HepG2 (cell line): ENCODE results near the gene GSC. TPM values are rescaled to one million over a fixed set of nuclear protein-coding genes. Genes with fewer than 3 reads are reported as not detected.

ENCODE experiments used
- ATAC-seq: fragments of 200-7000 bp; cut with Tn5 transposase; 3 replicates; pipeline ENCODE4 v1.9.1; 2020; ENCODE audit warnings: mild to moderate bottlenecking, moderate library complexity
- BruUV-seq: library from RNA; stranded (reverse); fragments of 400-500 nt; replicated peaks from 2 replicates; lab custom pipeline; 2021; lab: Mats Ljungman, UMichigan
- CTCF ChIA-PET: fragments of 300-600 bp; formaldehyde crosslinking; extraction: SDS; loops from one replicate; lab custom pipeline; 2021; ENCODE audit warnings: low total read pairs, inconsistent platforms, low intra/inter-chr PET ratio; lab: Yijun Ruan, JAX
- POLR2A ChIA-PET: fragments of 350-600 bp; sonication (Branson Sonifier 250); formaldehyde crosslinking; loops from one replicate; lab custom pipeline; 2020; ENCODE audit warnings: antibody characterized with exemption, inconsistent platforms; lab: Yijun Ruan, JAX
- DNase-seq: peaks from one replicate; pipeline ENCODE4 v3.0.0-alpha.2; 2015; ENCODE audit warnings: low spot score
- FAIRE-seq: peaks from 3 replicates; lab custom pipeline; 2011; peaks lifted over from hg19 to GRCh38; lab: Jason Lieb, UNC
- H2AFZ ChIP-seq: one replicate; pipeline ENCODE4 v1.6.1; 2011; ENCODE audit warnings: low read length, inconsistent platforms
- H3K27ac ChIP-seq: fragments of 300-600 bp; 3 replicates; pipeline ENCODE4 v1.8.0; 2011; ENCODE audit warnings: mixed run types, mild to moderate bottlenecking, mixed read lengths, low read length, inconsistent platforms; ENCODE audit not compliant: insufficient read depth; ENCODE audit errors: extremely low read length
- H3K27me3 ChIP-seq, 2 experiments: fragments of 200-600 bp in 1 of 2; 2 replicates in 1 of 2; 3 replicates in 1 of 2; pipeline versions ENCODE4 v1.6.0 to v1.8.0; 2011; ENCODE audit warnings: low read length in 2 of 2, mild to moderate bottlenecking in 2 of 2, moderate library complexity in 2 of 2, inconsistent platforms in 1 of 2; ENCODE audit not compliant: insufficient read depth in 2 of 2, control insufficient read depth in 1 of 2
- H3K36me3 ChIP-seq, 2 experiments: fragments of 200-600 bp in 1 of 2; replicated peaks in 1 of 2; 2 replicates in 1 of 2; 3 replicates in 1 of 2; pipeline versions ENCODE4 v1.5.1 to v1.8.0; 2011; ENCODE audit warnings: low read length in 2 of 2, inconsistent platforms in 1 of 2; ENCODE audit not compliant: insufficient read depth in 2 of 2, control insufficient read depth in 1 of 2
- H3K4me1 ChIP-seq: 2 replicates; pipeline ENCODE4 v1.5.1; 2012; ENCODE audit warnings: low read length, inconsistent platforms; ENCODE audit not compliant: insufficient read depth
- H3K4me2 ChIP-seq: 2 replicates; pipeline ENCODE4 v1.6.0; 2011; ENCODE audit warnings: low read depth, low read length, inconsistent platforms
- H3K4me3 ChIP-seq, 3 experiments: fragments of 200-600 bp in 1 of 3; sonication (generic), shearing (Covaris generic) in 1 of 3; replicated peaks in 1 of 3; 2 replicates each; pipeline ENCODE4 v1.5.1; 2011 to 2016; ENCODE audit warnings: low read length in 3 of 3, inconsistent platforms in 2 of 3, low read depth in 2 of 3, mild to moderate bottlenecking in 2 of 3, control low read depth in 1 of 3, mixed read lengths in 1 of 3; ENCODE audit not compliant: insufficient read depth in 1 of 3
- H3K79me2 ChIP-seq: one replicate; pipeline ENCODE4 v1.6.1; 2011; ENCODE audit warnings: low read length, inconsistent platforms; ENCODE audit not compliant: insufficient read depth
- H3K9ac ChIP-seq: 2 replicates; pipeline ENCODE4 v1.6.0; 2011; ENCODE audit warnings: mild to moderate bottlenecking, low read depth, low read length, inconsistent platforms; ENCODE audit not compliant: insufficient read depth
- H3K9me3 ChIP-seq: 2 replicates; pipeline ENCODE4 v1.5.1; 2012; ENCODE audit warnings: mild to moderate bottlenecking, low read length
- H4K20me1 ChIP-seq: 2 replicates; pipeline ENCODE4 v1.6.0; 2011; ENCODE audit warnings: inconsistent platforms, mild to moderate bottlenecking, low read length, moderate library complexity; ENCODE audit not compliant: insufficient read depth
- EEA1 ChIP-seq: sonication (generic); formaldehyde crosslinking; IDR thresholded peaks from 2 replicates; pipeline ENCODE4 v1.5.1; 2020; ENCODE audit warnings: mild to moderate bottlenecking, missing genetic modification reagents, borderline replicate concordance
- PITX1 ChIP-seq: sonication (generic); formaldehyde crosslinking; IDR thresholded peaks from 2 replicates; pipeline ENCODE4 v1.5.1; 2020; ENCODE audit warnings: mild to moderate bottlenecking, missing genetic modification reagents
- REPIN1 ChIP-seq: sonication (generic); formaldehyde crosslinking; IDR thresholded peaks from 2 replicates; pipeline ENCODE4 v1.8.0; 2022; ENCODE audit warnings: missing genetic modification reagents, low read depth, mild to moderate bottlenecking, borderline replicate concordance
- SATB2 ChIP-seq: sonication (generic); formaldehyde crosslinking; IDR thresholded peaks from 2 replicates; pipeline ENCODE4 v1.5.0; 2020; ENCODE audit warnings: missing genetic modification reagents
- ZNF576 ChIP-seq: sonication (generic); formaldehyde crosslinking; IDR thresholded peaks from 2 replicates; pipeline ENCODE4 v1.4.0; 2020; ENCODE audit warnings: mild to moderate bottlenecking, missing genetic modification reagents
- ZNF749 ChIP-seq: sonication (generic); formaldehyde crosslinking; IDR thresholded peaks from 2 replicates; pipeline ENCODE4 v1.8.0; 2022; ENCODE audit warnings: mild to moderate bottlenecking, missing genetic modification reagents, moderate library complexity, borderline replicate concordance
- WGBS: methylation state at CpG from one replicate; pipeline ENCODE4 v1.1.6; 2017; ENCODE audit warnings: low lambda C conversion rate; 5-methylcytosine and 5-hydroxymethylcytosine counted together
- in situ Hi-C: cut with HindIII; loops from 2 replicates; pipeline ENCODE4 v1.10.0; 2017; ENCODE audit warnings: low pct_unique_long_range_greater_than_20kb; ENCODE audit not compliant: extremely low pct_ligation_motif_present
- intact Hi-C: fragments of 100-400 bp; cut with micrococcal nuclease; formaldehyde crosslinking; loops from one replicate; pipeline ENCODE4 v1.10.0; 2022; ENCODE audit not compliant: unreplicated experiment
- polyA plus RNA-seq, 8 experiments: library from polyadenylated mRNA; depleted of rRNA in 3 of 8; stranded (reverse) in 7 of 8; unstranded in 1 of 8; fragments of >200 nt; fragmentation: Illumina TruSeq in 4 of 8; extraction: Trizol in 4 of 8; gene quantifications; 2 replicates each; pipeline versions ENCODE4 v1.2.1 to v1.2.3, GENCODE V29; 2011 to 2016; ENCODE audit warnings: low read depth in 4 of 8, missing spikeins in 1 of 8, mixed read lengths in 1 of 8; ENCODE audit not compliant: insufficient read depth in 1 of 8
- total RNA-seq, 5 experiments: library from RNA; depleted of rRNA; stranded (reverse); fragments of >200 nt; fragmentation: Illumina TruSeq; extraction: Trizol; gene quantifications; 2 replicates each; pipeline ENCODE4 v1.2.3, GENCODE V29; 2016; ENCODE audit warnings: low read depth in 1 of 5
- TF ChIP-seq, protein P1 (sequence below), 2 experiments: sonication (generic) in 1 of 2; formaldehyde crosslinking in 1 of 2; IDR thresholded peaks; 2 replicates each; pipeline versions ENCODE4 v1.6.1 to v1.9.0; 2014 to 2022; ENCODE audit warnings: antibody characterized with exemption in 1 of 2, borderline replicate concordance in 1 of 2, inconsistent platforms in 1 of 2, low read depth in 1 of 2, missing genetic modification reagents in 1 of 2
- TF ChIP-seq, protein P2 (sequence below): sonication (generic); formaldehyde crosslinking; IDR thresholded peaks from 2 replicates; pipeline ENCODE4 v1.5.1; 2020; ENCODE audit warnings: mild to moderate bottlenecking, missing genetic modification reagents, borderline replicate concordance

Gene GSC
- total and polyA plus RNA-seq, 2 of the 13 experiments (the other 11 are each of a cell fraction or from before 2014, with no cell fraction given): not detected

DNA sequence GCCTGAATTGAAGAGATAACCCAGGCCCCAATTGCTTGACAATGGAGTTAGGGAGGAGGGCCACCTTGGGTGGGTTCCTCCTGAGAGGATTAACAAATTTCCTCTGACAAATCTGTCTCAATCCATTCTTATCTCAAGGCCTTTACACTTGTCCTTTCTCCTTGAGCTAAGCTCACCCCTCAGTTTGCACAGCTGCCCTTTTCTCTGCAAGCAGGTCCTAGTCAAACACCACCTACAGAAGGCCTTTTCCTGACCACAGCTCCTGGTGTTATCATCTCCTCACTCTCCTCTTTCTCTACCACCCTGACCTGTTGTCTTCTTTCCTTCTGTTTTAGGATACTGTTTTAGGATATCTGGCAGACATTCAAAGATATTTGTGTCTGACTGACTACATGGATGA lies 26.4 kb upstream of the GSC start (continued):
- TF ChIP-seq, protein P1, sequence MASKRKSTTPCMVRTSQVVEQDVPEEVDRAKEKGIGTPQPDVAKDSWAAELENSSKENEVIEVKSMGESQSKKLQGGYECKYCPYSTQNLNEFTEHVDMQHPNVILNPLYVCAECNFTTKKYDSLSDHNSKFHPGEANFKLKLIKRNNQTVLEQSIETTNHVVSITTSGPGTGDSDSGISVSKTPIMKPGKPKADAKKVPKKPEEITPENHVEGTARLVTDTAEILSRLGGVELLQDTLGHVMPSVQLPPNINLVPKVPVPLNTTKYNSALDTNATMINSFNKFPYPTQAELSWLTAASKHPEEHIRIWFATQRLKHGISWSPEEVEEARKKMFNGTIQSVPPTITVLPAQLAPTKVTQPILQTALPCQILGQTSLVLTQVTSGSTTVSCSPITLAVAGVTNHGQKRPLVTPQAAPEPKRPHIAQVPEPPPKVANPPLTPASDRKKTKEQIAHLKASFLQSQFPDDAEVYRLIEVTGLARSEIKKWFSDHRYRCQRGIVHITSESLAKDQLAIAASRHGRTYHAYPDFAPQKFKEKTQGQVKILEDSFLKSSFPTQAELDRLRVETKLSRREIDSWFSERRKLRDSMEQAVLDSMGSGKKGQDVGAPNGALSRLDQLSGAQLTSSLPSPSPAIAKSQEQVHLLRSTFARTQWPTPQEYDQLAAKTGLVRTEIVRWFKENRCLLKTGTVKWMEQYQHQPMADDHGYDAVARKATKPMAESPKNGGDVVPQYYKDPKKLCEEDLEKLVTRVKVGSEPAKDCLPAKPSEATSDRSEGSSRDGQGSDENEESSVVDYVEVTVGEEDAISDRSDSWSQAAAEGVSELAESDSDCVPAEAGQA (IDR thresholded peaks at IDR 0.05; ENCODE audit: low read depth): no peak
- TF ChIP-seq, protein P1 (CRISPR knock-in tag; IDR thresholded peaks at IDR 0.05; ENCODE audit: borderline replicate concordance): no peak

DNA sequence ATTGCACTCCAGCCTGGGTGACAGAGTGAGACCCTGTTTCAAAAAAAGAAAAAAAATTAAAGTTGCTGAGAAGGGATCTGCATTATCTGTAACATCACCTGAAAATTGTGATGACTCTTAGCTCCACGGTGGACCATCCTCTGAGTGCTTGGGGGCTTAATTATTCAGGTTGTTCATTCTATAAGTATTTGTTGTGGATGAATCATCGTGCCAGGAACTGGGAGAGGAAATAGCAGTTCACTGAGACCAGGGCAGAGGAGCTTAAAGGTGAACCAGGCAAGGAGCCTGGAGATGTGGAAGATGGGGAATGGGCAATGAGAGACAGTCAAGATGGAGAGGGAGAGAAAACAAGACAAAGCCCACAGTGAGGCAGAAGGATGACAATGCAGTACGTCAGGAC lies 25.5 kb upstream of the GSC start:
- CTCF ChIA-PET: no interaction called here
- POLR2A ChIA-PET: no interaction called here
- WGBS: 2% methylated on average over 3 of the region's 3 CpGs
- TF ChIP-seq EEA1 (CRISPR knock-in tag) (no peak), ZNF576 (CRISPR knock-in tag) (no peak), REPIN1 (no peak), ZNF749 (no peak), PITX1 (CRISPR knock-in tag) (no peak), SATB2 (CRISPR knock-in tag) (no peak)
- TF ChIP-seq, protein P2, sequence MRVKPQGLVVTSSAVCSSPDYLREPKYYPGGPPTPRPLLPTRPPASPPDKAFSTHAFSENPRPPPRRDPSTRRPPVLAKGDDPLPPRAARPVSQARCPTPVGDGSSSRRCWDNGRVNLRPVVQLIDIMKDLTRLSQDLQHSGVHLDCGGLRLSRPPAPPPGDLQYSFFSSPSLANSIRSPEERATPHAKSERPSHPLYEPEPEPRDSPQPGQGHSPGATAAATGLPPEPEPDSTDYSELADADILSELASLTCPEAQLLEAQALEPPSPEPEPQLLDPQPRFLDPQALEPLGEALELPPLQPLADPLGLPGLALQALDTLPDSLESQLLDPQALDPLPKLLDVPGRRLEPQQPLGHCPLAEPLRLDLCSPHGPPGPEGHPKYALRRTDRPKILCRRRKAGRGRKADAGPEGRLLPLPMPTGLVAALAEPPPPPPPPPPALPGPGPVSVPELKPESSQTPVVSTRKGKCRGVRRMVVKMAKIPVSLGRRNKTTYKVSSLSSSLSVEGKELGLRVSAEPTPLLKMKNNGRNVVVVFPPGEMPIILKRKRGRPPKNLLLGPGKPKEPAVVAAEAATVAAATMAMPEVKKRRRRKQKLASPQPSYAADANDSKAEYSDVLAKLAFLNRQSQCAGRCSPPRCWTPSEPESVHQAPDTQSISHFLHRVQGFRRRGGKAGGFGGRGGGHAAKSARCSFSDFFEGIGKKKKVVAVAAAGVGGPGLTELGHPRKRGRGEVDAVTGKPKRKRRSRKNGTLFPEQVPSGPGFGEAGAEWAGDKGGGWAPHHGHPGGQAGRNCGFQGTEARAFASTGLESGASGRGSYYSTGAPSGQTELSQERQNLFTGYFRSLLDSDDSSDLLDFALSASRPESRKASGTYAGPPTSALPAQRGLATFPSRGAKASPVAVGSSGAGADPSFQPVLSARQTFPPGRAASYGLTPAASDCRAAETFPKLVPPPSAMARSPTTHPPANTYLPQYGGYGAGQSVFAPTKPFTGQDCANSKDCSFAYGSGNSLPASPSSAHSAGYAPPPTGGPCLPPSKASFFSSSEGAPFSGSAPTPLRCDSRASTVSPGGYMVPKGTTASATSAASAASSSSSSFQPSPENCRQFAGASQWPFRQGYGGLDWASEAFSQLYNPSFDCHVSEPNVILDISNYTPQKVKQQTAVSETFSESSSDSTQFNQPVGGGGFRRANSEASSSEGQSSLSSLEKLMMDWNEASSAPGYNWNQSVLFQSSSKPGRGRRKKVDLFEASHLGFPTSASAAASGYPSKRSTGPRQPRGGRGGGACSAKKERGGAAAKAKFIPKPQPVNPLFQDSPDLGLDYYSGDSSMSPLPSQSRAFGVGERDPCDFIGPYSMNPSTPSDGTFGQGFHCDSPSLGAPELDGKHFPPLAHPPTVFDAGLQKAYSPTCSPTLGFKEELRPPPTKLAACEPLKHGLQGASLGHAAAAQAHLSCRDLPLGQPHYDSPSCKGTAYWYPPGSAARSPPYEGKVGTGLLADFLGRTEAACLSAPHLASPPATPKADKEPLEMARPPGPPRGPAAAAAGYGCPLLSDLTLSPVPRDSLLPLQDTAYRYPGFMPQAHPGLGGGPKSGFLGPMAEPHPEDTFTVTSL: no peak

More for the DNA sequence above, 25.5 kb upstream of the GSC start:
- FAIRE-seq (no peak), DNase-seq (no peak), ATAC-seq (no peak)
- Histone ChIP-seq H2AFZ (no peak overlapping the region), H4K20me1 (no peaks in the 10 kb centered on the region), H3K27ac (no peak overlapping the region), H3K4me1 (no peaks in the 10 kb centered on the region), H3K9me3 (no peaks in the 10 kb centered on the region), H3K9ac (no peak overlapping the region), H3K79me2 (no peaks in the 10 kb centered on the region), H3K4me3 (no peak overlapping the region), H3K36me3 (no peaks in the 10 kb centered on the region), H3K4me2 (no peak overlapping the region), H3K27me3 (peaks cover 1 to 26% of the 10 kb centered on the region in 2 experiments; a peak in 3 of 5 replicates)
- no TSS peak for BruUV-seq
- intact Hi-C loops: no loop called here
- in situ Hi-C loops: no loop called here
